GM19193 (cell line): ENCODE results near the gene RMND1.

Source experiments
- POLR2A ChIP-seq: IDR thresholded peaks from 4 replicates; pipeline ENCODE4 v1.6.1; 2011; ENCODE audit not compliant: insufficient read depth, insufficient read length; ENCODE audit errors: extremely low read depth

The RMND1 gene

GRCh38 chr6:151440498-151440897 lies 11.4 kb downstream of the RMND1 start:
- no peak for TF ChIP-seq POLR2A

- no peak for TF ChIP-seq POLR2A
Measured at GRCh38 chr6:151437401-151437800, 14.5 kb downstream of the RMND1 start.

- TF ChIP-seq POLR2A, result no peak
Measured at GRCh38 chr6:151436802-151437201, 15.1 kb downstream of the RMND1 start.

- no peak for TF ChIP-seq POLR2A
Measured at GRCh38 chr6:151436300-151436699, 15.6 kb downstream of the RMND1 start.

- TF ChIP-seq POLR2A, result no peak
Measured at GRCh38 chr6:151434369-151434768, 17.6 kb downstream of the RMND1 start.

GRCh38 chr6:151432651-151433050 lies 19.3 kb downstream of the RMND1 start:
- no peak for TF ChIP-seq POLR2A

- no peak for TF ChIP-seq POLR2A
Measured at GRCh38 chr6:151431337-151431736, 20.6 kb downstream of the RMND1 start.

GRCh38 chr6:151430886-151431285 lies 21.0 kb downstream of the RMND1 start:
- no peak for TF ChIP-seq POLR2A

GRCh38 chr6:151428093-151428735 lies 23.7 kb downstream of the RMND1 start:
- no peak for TF ChIP-seq POLR2A

GRCh38 chr6:151425561-151425960 lies 26.4 kb downstream of the RMND1 start:
- no peak for TF ChIP-seq POLR2A

- no peak for TF ChIP-seq POLR2A
Measured at GRCh38 chr6:151422981-151423380, 28.9 kb downstream of the RMND1 start.

GRCh38 chr6:151417477-151417876 lies 34.4 kb downstream of the RMND1 start:
- no peak for TF ChIP-seq POLR2A

GRCh38 chr6:151414641-151415260 lies 37.2 kb downstream of the RMND1 start:
- TF ChIP-seq POLR2A, result no peak

GRCh38 chr6:151413372-151414145 lies 38.4 kb downstream of the RMND1 start:
- no peak for TF ChIP-seq POLR2A

GRCh38 chr6:151412909-151413308 lies 39.0 kb downstream of the RMND1 start:
- TF ChIP-seq POLR2A, result no peak

GRCh38 chr6:151409679-151410078 lies 42.2 kb downstream of the RMND1 start:
- TF ChIP-seq POLR2A, result no peak
